GM13977 (cell line): ENCODE measurements around the gene SLIT2.

Source experiments
- DNase-seq: peaks from one replicate; pipeline ENCODE4 v3.0.0; 2012; ENCODE audit warnings: low spot score
- CTCF ChIP-seq: IDR thresholded peaks from 2 replicates; pipeline ENCODE4 v1.5.1; 2012; ENCODE audit warnings: mild to moderate bottlenecking, control low read depth; ENCODE audit not compliant: insufficient read depth; ENCODE audit errors: extremely low read depth, missing control alignments
- in situ Hi-C: fragments of 300-500 bp; cut with MboI; formaldehyde crosslinking; loops from one replicate; pipeline ENCODE4 v1.12.0; 2022; ENCODE audit warnings: low sequenced_read_pairs, low pct_unique_long_range_greater_than_20kb, mixed read lengths, inconsistent platforms; ENCODE audit not compliant: unreplicated experiment

Gene SLIT2

GRCh38 chr4:20262221-20262620, 10.5 kb downstream of the SLIT2 start:
- in situ Hi-C loops, result no loop called here
- DNase-seq, result no peak
- no peak for TF ChIP-seq CTCF

- no peak for TF ChIP-seq CTCF
- in situ Hi-C loops, result no loop called here
- no peak for DNase-seq
Measured at GRCh38 chr4:20264688-20265087, 13.0 kb downstream of the SLIT2 start.

GRCh38 chr4:20265726-20266125, 14.0 kb downstream of the SLIT2 start:
- DNase-seq, result no peak
- TF ChIP-seq CTCF, result no peak
- in situ Hi-C loops, result no loop called here

- no peak for DNase-seq
- no peak for TF ChIP-seq CTCF
- in situ Hi-C loops, result no loop called here
Measured at GRCh38 chr4:20266215-20267082, 14.7 kb downstream of the SLIT2 start.

GRCh38 chr4:20268028-20268427, 16.3 kb downstream of the SLIT2 start:
- in situ Hi-C loops, result no loop called here
- DNase-seq, result no peak
- TF ChIP-seq CTCF, result no peak

GRCh38 chr4:20269320-20269719, 17.6 kb downstream of the SLIT2 start:
- DNase-seq, result no peak
- in situ Hi-C loops, result no loop called here
- TF ChIP-seq CTCF, result no peak

GRCh38 chr4:20271950-20272349, 20.2 kb downstream of the SLIT2 start:
- DNase-seq, result no peak
- no peak for TF ChIP-seq CTCF
- in situ Hi-C loops, result no loop called here
